PC-9 (cell line): ENCODE measurements around the gene SCAF4. TPM values are rescaled to one million over a fixed set of nuclear protein-coding genes. Genes with fewer than 3 reads are reported as not detected.

ENCODE experiments used
- BruUV-seq: library from RNA; stranded (reverse); fragments of 400-500 nt; replicated peaks from 2 replicates; lab custom pipeline; 2021; lab: Mats Ljungman, UMichigan
- CTCF ChIA-PET: fragments of 300-600 bp; sonication (Branson Sonifier 250); formaldehyde crosslinking; loops from one replicate; lab custom pipeline; 2022; ENCODE audit warnings: antibody characterized with exemption; lab: Charles Lee
- POLR2A ChIA-PET: fragments of 300-600 bp; sonication (Branson Sonifier 250); formaldehyde crosslinking; loops from one replicate; lab custom pipeline; 2022; ENCODE audit warnings: antibody characterized with exemption; ENCODE audit not compliant: unreplicated experiment; lab: Charles Lee
- DNase-seq, 2 experiments: peaks; one replicate each; pipeline versions ENCODE4 v3.0.0 to v3.0.0-alpha.2; 2015 to 2022; ENCODE audit warnings: mixed read lengths in 1 of 2
- H2AFZ ChIP-seq: fragments of 200-600 bp; sonication (generic); 2 replicates; pipeline ENCODE4 v1.8.1; 2017; ENCODE audit warnings: antibody characterized with exemption
- H3F3A ChIP-seq: fragments of 200-600 bp; sonication (generic); 2 replicates; pipeline ENCODE4 v1.8.1; 2017; ENCODE audit warnings: antibody characterized with exemption, mild to moderate bottlenecking, low read depth; ENCODE audit not compliant: insufficient read depth
- H3K27ac ChIP-seq: fragments of 200-600 bp; sonication (generic); 2 replicates; pipeline ENCODE4 v1.6.1; 2016; ENCODE audit warnings: mixed run types
- H3K27me3 ChIP-seq: fragments of 200-600 bp; sonication (generic); 2 replicates; pipeline ENCODE4 v1.6.1; 2016; ENCODE audit warnings: low read depth, mixed run types; ENCODE audit not compliant: insufficient read depth
- H3K36me3 ChIP-seq: fragments of 200-600 bp; sonication (generic); 2 replicates; pipeline ENCODE4 v1.6.1; 2016; ENCODE audit warnings: low read depth, mixed run types
- H3K4me1 ChIP-seq: fragments of 200-600 bp; sonication (generic); replicated peaks from 2 replicates; pipeline ENCODE4 v1.6.1; 2016; ENCODE audit warnings: mixed run types; ENCODE audit not compliant: insufficient read depth
- H3K4me2 ChIP-seq: fragments of 200-600 bp; sonication (generic); 2 replicates; pipeline ENCODE4 v1.6.1; 2017; ENCODE audit warnings: mixed run types
- H3K4me3 ChIP-seq: fragments of 200-600 bp; sonication (generic); 2 replicates; pipeline ENCODE4 v1.6.1; 2016; ENCODE audit warnings: mixed run types
- H3K79me2 ChIP-seq: fragments of 200-600 bp; sonication (generic); 2 replicates; pipeline ENCODE4 v1.6.1; 2017; ENCODE audit warnings: low read depth, mixed run types
- H3K9me2 ChIP-seq: fragments of 200-600 bp; sonication (generic); 2 replicates; pipeline ENCODE4 v1.8.1; 2017; ENCODE audit warnings: mild to moderate bottlenecking; ENCODE audit not compliant: insufficient read depth
- H3K9me3 ChIP-seq: fragments of 200-600 bp; sonication (generic); 2 replicates; pipeline ENCODE4 v1.8.1; 2016; ENCODE audit warnings: low read depth; ENCODE audit not compliant: insufficient read depth
- H4K20me1 ChIP-seq: fragments of 200-600 bp; sonication (generic); 2 replicates; pipeline ENCODE4 v1.8.1; 2017; ENCODE audit not compliant: insufficient read depth
- EZH2 ChIP-seq: fragments of 200-600 bp; sonication (generic); IDR thresholded peaks from 2 replicates; pipeline ENCODE4 v1.8.0; 2017; ENCODE audit warnings: antibody characterized with exemption, low read depth
- intact Hi-C: fragments of 100-400 bp; cut with micrococcal nuclease; formaldehyde crosslinking; loops from one replicate; pipeline ENCODE4 v1.10.0; 2022; ENCODE audit not compliant: unreplicated experiment
- total RNA-seq: library from RNA; stranded (reverse); gene quantifications from 2 replicates; pipeline ENCODE4 v1.2.3, GENCODE V29; 2021
- TF ChIP-seq, protein P1 (sequence below): fragments of 200-600 bp; sonication (generic); conservative IDR thresholded peaks from 2 replicates; pipeline ENCODE4 v1.6.1; 2017; ENCODE audit warnings: mixed run types, antibody characterized with exemption, mild to moderate bottlenecking, moderate library complexity

Gene SCAF4
- total RNA-seq, 1 experiment from 2014 or later = 30.0 TPM

- POLR2A ChIA-PET = no interaction called here
- intact Hi-C loops = loop anchor here (5.0 kb wide), 1 partner anchor 74 kb away; the partner anchor contains the start of gene SOD1
- BruUV-seq = no TSS peak
These were observed 662 bp downstream of the SCAF4 start for GRCh38 chr21:31731056-31731856.

DNA sequence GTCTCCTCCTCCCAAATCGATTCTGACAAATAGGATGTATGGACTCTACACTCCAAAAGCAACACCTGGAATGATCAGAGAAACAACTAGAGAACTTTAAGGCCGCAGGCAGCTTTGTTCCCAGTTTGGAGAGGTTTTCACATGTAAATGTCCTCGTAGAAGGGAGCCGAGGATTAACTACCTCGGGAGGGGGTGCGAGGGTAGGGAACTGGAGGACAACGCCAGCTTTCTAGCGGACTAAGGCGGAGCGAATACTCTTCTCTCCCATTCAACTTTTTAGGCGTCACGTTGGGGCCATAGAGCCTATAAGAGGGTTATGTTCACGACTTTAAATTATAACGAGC lies 1.2 kb downstream of the SCAF4 start:
- peak overlapping the region; percentile 82 for H3K4me3 ChIP-seq
- no peaks in the 10 kb centered on the region for H3K27me3 ChIP-seq
- no peaks in the 10 kb centered on the region for H3K9me2 ChIP-seq
- peaks cover 21% of the 10 kb centered on the region for H3K4me1 ChIP-seq
- no peaks in the 10 kb centered on the region for H3K9me3 ChIP-seq
- no peak overlapping the region for H3K27ac ChIP-seq
- H3K36me3 ChIP-seq = no peaks in the 10 kb centered on the region
- peaks cover 37% of the 10 kb centered on the region for H4K20me1 ChIP-seq
- H3K4me2 ChIP-seq = peak overlapping the region; percentile 93
- no peak for DNase-seq
- intact Hi-C loops = loop anchor here (5.0 kb wide), 1 partner anchor 73 kb away; the partner anchor contains the start of gene SOD1
- TF ChIP-seq EZH2 = no peak
- TF ChIP-seq, protein P1, sequence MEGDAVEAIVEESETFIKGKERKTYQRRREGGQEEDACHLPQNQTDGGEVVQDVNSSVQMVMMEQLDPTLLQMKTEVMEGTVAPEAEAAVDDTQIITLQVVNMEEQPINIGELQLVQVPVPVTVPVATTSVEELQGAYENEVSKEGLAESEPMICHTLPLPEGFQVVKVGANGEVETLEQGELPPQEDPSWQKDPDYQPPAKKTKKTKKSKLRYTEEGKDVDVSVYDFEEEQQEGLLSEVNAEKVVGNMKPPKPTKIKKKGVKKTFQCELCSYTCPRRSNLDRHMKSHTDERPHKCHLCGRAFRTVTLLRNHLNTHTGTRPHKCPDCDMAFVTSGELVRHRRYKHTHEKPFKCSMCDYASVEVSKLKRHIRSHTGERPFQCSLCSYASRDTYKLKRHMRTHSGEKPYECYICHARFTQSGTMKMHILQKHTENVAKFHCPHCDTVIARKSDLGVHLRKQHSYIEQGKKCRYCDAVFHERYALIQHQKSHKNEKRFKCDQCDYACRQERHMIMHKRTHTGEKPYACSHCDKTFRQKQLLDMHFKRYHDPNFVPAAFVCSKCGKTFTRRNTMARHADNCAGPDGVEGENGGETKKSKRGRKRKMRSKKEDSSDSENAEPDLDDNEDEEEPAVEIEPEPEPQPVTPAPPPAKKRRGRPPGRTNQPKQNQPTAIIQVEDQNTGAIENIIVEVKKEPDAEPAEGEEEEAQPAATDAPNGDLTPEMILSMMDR = no peak
- H3K79me2 ChIP-seq = peaks cover 57% of the 10 kb centered on the region
- POLR2A ChIA-PET = no interaction called here
- no peak overlapping the region for H2AFZ ChIP-seq
- H3F3A ChIP-seq = peaks cover 3% of the 10 kb centered on the region; the same call in 1 of the 2 replicates
- CTCF ChIA-PET = interaction anchor here (0.6 kb wide), 1 partner anchor 128 kb away, joined by 3 read pairs; no protein-coding TSS in a partner anchor
- BruUV-seq = TSS peak; percentile 38

More at GRCh38 chr21:31731056-31731856, 662 bp downstream of the SCAF4 start:
- peaks cover 3% of the 10 kb centered on the region; the same call in 1 of the 2 replicates for H3F3A ChIP-seq
- no peaks in the 10 kb centered on the region for H3K27me3 ChIP-seq
- H3K4me2 ChIP-seq = peak overlapping the region; percentile 93
- H3K9me2 ChIP-seq = no peaks in the 10 kb centered on the region
- no peak for TF ChIP-seq EZH2
- TF ChIP-seq, protein P1 = no peak
- H3K4me1 ChIP-seq = peaks cover 21% of the 10 kb centered on the region
- peaks cover 54% of the 10 kb centered on the region for H3K79me2 ChIP-seq
- peak overlapping the region; percentile 53 for H3K27ac ChIP-seq
- no peaks in the 10 kb centered on the region for H3K36me3 ChIP-seq
- DNase-seq = peak in 1 of 2 experiments; percentile 20
- H3K4me3 ChIP-seq = peak overlapping the region; percentile 82
- CTCF ChIA-PET = no interaction called here
- H2AFZ ChIP-seq = peak overlapping the region; percentile 82
- no peaks in the 10 kb centered on the region for H3K9me3 ChIP-seq
- H4K20me1 ChIP-seq = peaks cover 34% of the 10 kb centered on the region

DNA sequence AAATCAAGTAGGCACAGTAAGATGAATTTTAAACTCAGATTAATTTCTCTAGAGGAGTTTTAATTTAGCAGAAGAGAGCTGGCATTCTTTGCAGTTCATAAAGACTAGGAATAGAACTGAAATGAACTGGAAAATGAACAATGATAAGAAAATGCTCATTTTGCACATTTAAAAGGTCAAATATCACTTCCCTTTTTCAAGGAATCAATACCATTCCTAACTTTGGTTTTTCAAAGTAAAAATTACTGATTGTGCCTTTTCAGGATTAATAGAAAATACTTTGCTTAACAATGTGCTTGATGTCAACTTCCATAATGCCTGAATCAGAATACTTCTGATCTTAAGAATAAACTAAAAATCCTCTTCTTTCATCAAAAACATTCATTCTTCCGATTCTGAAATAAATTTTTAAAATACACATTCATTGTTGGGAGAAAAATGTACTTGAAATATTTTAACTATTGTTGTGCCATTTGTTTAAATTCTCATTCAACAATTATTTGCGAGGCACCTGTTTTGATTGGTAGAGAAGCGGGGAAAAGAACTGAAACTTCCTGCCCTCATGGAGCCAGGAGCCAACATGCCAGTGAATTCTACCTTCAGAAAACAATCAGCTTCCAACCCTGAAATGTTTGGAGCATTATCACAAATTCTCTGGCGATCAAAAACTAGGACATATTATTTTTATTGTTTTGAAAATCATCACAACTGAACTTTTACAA lies 2.1 kb downstream of the SCAF4 start:
- ChIA-PET CTCF (no interaction called here), POLR2A (no interaction called here)
- Histone ChIP-seq H3K4me1 (peaks cover 21% of the 10 kb centered on the region), H3K36me3 (no peaks in the 10 kb centered on the region), H3K27me3 (no peaks in the 10 kb centered on the region), H3K27ac (no peak overlapping the region), H3F3A (peaks cover 3% of the 10 kb centered on the region; the same call in 1 of the 2 replicates), H3K9me2 (no peaks in the 10 kb centered on the region), H3K79me2 (peaks cover 66% of the 10 kb centered on the region), H3K9me3 (no peaks in the 10 kb centered on the region), H2AFZ (no peak overlapping the region), H4K20me1 (peaks cover 46% of the 10 kb centered on the region), H3K4me3 (peak overlapping the region; percentile 82), H3K4me2 (peak overlapping the region; percentile 93)
- DNase-seq = no peak
- no TSS peak for BruUV-seq
- intact Hi-C loops = loop anchor here (5.0 kb wide), 1 partner anchor 72 kb away; the partner anchor contains the start of gene SOD1
- TF ChIP-seq, protein P1 = no peak
- no peak for TF ChIP-seq EZH2
